Measurements from ENCODE around the gene KRTAP10-1.

The KRTAP10-1 gene

GRCh38 chr21:44531606-44532564 lies 8.1 kb downstream of the KRTAP10-1 start:
- Histone ChIP-seq H3K4me3 (ENCODE audit: low read depth, low read length) (no peak overlapping the region), H3K27ac (ENCODE audit: low read depth, low read length) (no peak overlapping the region), H3K9me3 (ENCODE audit: control insufficient read depth, insufficient read depth, low read depth, low read length) (0 out of 2 replicates have a peak, but pooled peaks cover 2% of the 10 kb centered on the region), H3K36me3 (ENCODE audit: control insufficient read depth, insufficient read depth, low read length) (no peaks in the 10 kb centered on the region), H3K27me3 (ENCODE audit: control insufficient read depth, insufficient read depth, low read length) (no peaks in the 10 kb centered on the region), H3K9ac (ENCODE audit: low read length) (no peak overlapping the region), H3K4me1 (ENCODE audit: control insufficient read depth, insufficient read depth, low read length) (no peaks in the 10 kb centered on the region)

GRCh38 chr21:44530903-44531605 lies 8.9 kb downstream of the KRTAP10-1 start:
- Histone ChIP-seq H3K27me3 (ENCODE audit: control insufficient read depth, insufficient read depth, low read length) (no peaks in the 10 kb centered on the region), H3K4me3 (ENCODE audit: low read depth, low read length) (no peak overlapping the region), H3K27ac (ENCODE audit: low read depth, low read length) (no peak overlapping the region), H3K4me1 (ENCODE audit: control insufficient read depth, insufficient read depth, low read length) (no peaks in the 10 kb centered on the region), H3K9me3 (ENCODE audit: control insufficient read depth, insufficient read depth, low read depth, low read length) (0 out of 2 replicates have a peak, but pooled peaks cover 2% of the 10 kb centered on the region), H3K36me3 (ENCODE audit: control insufficient read depth, insufficient read depth, low read length) (no peaks in the 10 kb centered on the region), H3K9ac (ENCODE audit: low read length) (no peak overlapping the region)

GRCh38 chr21:44530221-44530902 lies 9.6 kb downstream of the KRTAP10-1 start:
- Histone ChIP-seq H3K9ac (ENCODE audit: low read length) (no peak overlapping the region), H3K9me3 (ENCODE audit: control insufficient read depth, insufficient read depth, low read depth, low read length) (0 out of 2 replicates have a peak, but pooled peaks cover 2% of the 10 kb centered on the region), H3K36me3 (ENCODE audit: control insufficient read depth, insufficient read depth, low read length) (no peaks in the 10 kb centered on the region), H3K27me3 (ENCODE audit: control insufficient read depth, insufficient read depth, low read length) (no peaks in the 10 kb centered on the region), H3K4me1 (ENCODE audit: control insufficient read depth, insufficient read depth, low read length) (no peaks in the 10 kb centered on the region), H3K27ac (ENCODE audit: low read depth, low read length) (no peak overlapping the region), H3K4me3 (ENCODE audit: low read depth, low read length) (no peak overlapping the region)

GRCh38 chr21:44529503-44530125 lies 10.4 kb downstream of the KRTAP10-1 start:
- no peaks in the 10 kb centered on the region for H3K4me1 ChIP-seq (ENCODE audit: control insufficient read depth, insufficient read depth, low read length)
- H3K27me3 ChIP-seq (ENCODE audit: control insufficient read depth, insufficient read depth, low read length): no peaks in the 10 kb centered on the region
- no peak overlapping the region for H3K9ac ChIP-seq (ENCODE audit: low read length)
- H3K4me3 ChIP-seq (ENCODE audit: low read depth, low read length): no peak overlapping the region
- no peaks in the 10 kb centered on the region for H3K36me3 ChIP-seq (ENCODE audit: control insufficient read depth, insufficient read depth, low read length)
- H3K27ac ChIP-seq (ENCODE audit: low read depth, low read length): no peak overlapping the region
- peaks cover 3% of the 10 kb centered on the region; the same call in 1 of the 2 replicates for H3K9me3 ChIP-seq (ENCODE audit: control insufficient read depth, insufficient read depth, low read depth, low read length)

GRCh38 chr21:44529011-44529421 lies 11.0 kb downstream of the KRTAP10-1 start:
- no peak overlapping the region for H3K27ac ChIP-seq (ENCODE audit: low read depth, low read length)
- H3K4me1 ChIP-seq (ENCODE audit: control insufficient read depth, insufficient read depth, low read length): no peaks in the 10 kb centered on the region
- H3K9me3 ChIP-seq (ENCODE audit: control insufficient read depth, insufficient read depth, low read depth, low read length): peaks cover 7% of the 10 kb centered on the region; the same call in 1 of the 2 replicates
- no peak overlapping the region for H3K4me3 ChIP-seq (ENCODE audit: low read depth, low read length)
- H3K9ac ChIP-seq (ENCODE audit: low read length): no peak overlapping the region
- H3K36me3 ChIP-seq (ENCODE audit: control insufficient read depth, insufficient read depth, low read length): no peaks in the 10 kb centered on the region
- no peaks in the 10 kb centered on the region for H3K27me3 ChIP-seq (ENCODE audit: control insufficient read depth, insufficient read depth, low read length)

GRCh38 chr21:44528634-44528995 lies 11.4 kb downstream of the KRTAP10-1 start:
- Histone ChIP-seq H3K27me3 (ENCODE audit: control insufficient read depth, insufficient read depth, low read length) (no peaks in the 10 kb centered on the region), H3K4me3 (ENCODE audit: low read depth, low read length) (no peak overlapping the region), H3K4me1 (ENCODE audit: control insufficient read depth, insufficient read depth, low read length) (no peaks in the 10 kb centered on the region), H3K36me3 (ENCODE audit: control insufficient read depth, insufficient read depth, low read length) (no peaks in the 10 kb centered on the region), H3K9me3 (ENCODE audit: control insufficient read depth, insufficient read depth, low read depth, low read length) (peaks cover 11% of the 10 kb centered on the region), H3K27ac (ENCODE audit: low read depth, low read length) (no peak overlapping the region), H3K9ac (ENCODE audit: low read length) (no peak overlapping the region)

- Histone ChIP-seq H3K4me1 (ENCODE audit: control insufficient read depth, insufficient read depth, low read length) (no peaks in the 10 kb centered on the region), H3K27ac (ENCODE audit: low read depth, low read length) (no peak overlapping the region), H3K9ac (ENCODE audit: low read length) (no peak overlapping the region), H3K9me3 (ENCODE audit: control insufficient read depth, insufficient read depth, low read depth, low read length) (peaks cover 16% of the 10 kb centered on the region), H3K27me3 (ENCODE audit: control insufficient read depth, insufficient read depth, low read length) (no peaks in the 10 kb centered on the region), H3K36me3 (ENCODE audit: control insufficient read depth, insufficient read depth, low read length) (no peaks in the 10 kb centered on the region), H3K4me3 (ENCODE audit: low read depth, low read length) (no peak overlapping the region)
These were observed 11.9 kb downstream of the KRTAP10-1 start for GRCh38 chr21:44527983-44528633.

- no peak overlapping the region for H3K27ac ChIP-seq (ENCODE audit: low read depth, low read length)
- no peak overlapping the region for H3K9ac ChIP-seq (ENCODE audit: low read length)
- no peaks in the 10 kb centered on the region for H3K36me3 ChIP-seq (ENCODE audit: control insufficient read depth, insufficient read depth, low read length)
- H3K27me3 ChIP-seq (ENCODE audit: control insufficient read depth, insufficient read depth, low read length): no peaks in the 10 kb centered on the region
- H3K4me3 ChIP-seq (ENCODE audit: low read depth, low read length): no peak overlapping the region
- no peaks in the 10 kb centered on the region for H3K4me1 ChIP-seq (ENCODE audit: control insufficient read depth, insufficient read depth, low read length)
- H3K9me3 ChIP-seq (ENCODE audit: control insufficient read depth, insufficient read depth, low read depth, low read length): peaks cover 16% of the 10 kb centered on the region
These were observed 12.6 kb downstream of the KRTAP10-1 start for GRCh38 chr21:44527156-44527982.

GRCh38 chr21:44526096-44526997 lies 13.6 kb downstream of the KRTAP10-1 start:
- no peaks in the 10 kb centered on the region for H3K36me3 ChIP-seq (ENCODE audit: control insufficient read depth, insufficient read depth, low read length)
- H3K27ac ChIP-seq (ENCODE audit: low read depth, low read length): no peak overlapping the region
- H3K27me3 ChIP-seq (ENCODE audit: control insufficient read depth, insufficient read depth, low read length): no peaks in the 10 kb centered on the region
- H3K9ac ChIP-seq (ENCODE audit: low read length): no peak overlapping the region
- peaks cover 16% of the 10 kb centered on the region for H3K9me3 ChIP-seq (ENCODE audit: control insufficient read depth, insufficient read depth, low read depth, low read length)
- no peaks in the 10 kb centered on the region for H3K4me1 ChIP-seq (ENCODE audit: control insufficient read depth, insufficient read depth, low read length)
- H3K4me3 ChIP-seq (ENCODE audit: low read depth, low read length): no peak overlapping the region

Measured in HUES6 (cell line).